Measurements from ENCODE around the gene SLC9A7.

DNA sequence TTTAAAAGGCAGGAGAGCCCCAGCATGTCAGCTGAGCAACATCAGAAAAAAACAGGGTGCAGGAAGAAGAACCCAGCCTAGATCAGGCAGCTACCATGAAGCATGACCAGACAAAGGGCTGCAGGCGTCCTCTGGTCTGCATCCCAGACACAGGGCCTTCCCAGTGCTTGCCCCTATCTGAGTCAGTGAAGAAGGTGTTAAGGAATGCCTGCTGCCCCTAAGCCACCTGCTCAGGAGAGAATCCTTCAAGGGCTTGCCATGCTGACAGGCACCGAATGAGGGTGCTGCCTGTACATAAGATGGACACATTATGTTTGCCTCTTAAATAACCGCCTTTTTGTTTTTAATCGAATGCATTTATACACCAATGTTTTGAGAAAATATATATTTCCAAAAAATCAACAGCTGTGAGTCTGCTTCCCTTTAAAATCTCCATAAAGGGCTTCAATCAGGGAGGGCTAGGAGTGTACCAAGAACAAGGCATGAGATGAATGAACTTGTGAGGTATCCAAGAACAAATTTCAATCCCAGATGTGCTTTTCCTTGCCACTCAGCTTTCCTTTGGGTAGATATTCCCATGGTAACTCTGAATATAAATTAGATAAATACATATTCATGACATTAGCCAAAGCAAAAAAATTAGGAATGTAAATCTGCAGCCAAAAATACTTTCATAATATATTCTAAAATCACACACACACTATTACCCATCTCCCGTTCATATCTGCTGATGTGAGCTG, 85.1 kb downstream of the SLC9A7 start:
- TF ChIP-seq, protein P1, sequence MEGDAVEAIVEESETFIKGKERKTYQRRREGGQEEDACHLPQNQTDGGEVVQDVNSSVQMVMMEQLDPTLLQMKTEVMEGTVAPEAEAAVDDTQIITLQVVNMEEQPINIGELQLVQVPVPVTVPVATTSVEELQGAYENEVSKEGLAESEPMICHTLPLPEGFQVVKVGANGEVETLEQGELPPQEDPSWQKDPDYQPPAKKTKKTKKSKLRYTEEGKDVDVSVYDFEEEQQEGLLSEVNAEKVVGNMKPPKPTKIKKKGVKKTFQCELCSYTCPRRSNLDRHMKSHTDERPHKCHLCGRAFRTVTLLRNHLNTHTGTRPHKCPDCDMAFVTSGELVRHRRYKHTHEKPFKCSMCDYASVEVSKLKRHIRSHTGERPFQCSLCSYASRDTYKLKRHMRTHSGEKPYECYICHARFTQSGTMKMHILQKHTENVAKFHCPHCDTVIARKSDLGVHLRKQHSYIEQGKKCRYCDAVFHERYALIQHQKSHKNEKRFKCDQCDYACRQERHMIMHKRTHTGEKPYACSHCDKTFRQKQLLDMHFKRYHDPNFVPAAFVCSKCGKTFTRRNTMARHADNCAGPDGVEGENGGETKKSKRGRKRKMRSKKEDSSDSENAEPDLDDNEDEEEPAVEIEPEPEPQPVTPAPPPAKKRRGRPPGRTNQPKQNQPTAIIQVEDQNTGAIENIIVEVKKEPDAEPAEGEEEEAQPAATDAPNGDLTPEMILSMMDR (IDR thresholded peaks at IDR 0.05; ENCODE audit: low read length) = no peak
- TF ChIP-seq EZH2 (optimal IDR thresholded peaks at IDR 0.05; ENCODE audit: low read depth, low read length) (no peak), EZH2phosphoT487 (IDR thresholded peaks at IDR 0.05; ENCODE audit: low read length) (no peak)

Data from MM.1S (cell line).